ENCODE measurements around the gene CCR6.
"Not testable (repeated sequence)": the region's sequence is repeated elsewhere in the genome, so short reads cannot be mapped to it uniquely, and the experiment has no call there.

Gene CCR6

DNA sequence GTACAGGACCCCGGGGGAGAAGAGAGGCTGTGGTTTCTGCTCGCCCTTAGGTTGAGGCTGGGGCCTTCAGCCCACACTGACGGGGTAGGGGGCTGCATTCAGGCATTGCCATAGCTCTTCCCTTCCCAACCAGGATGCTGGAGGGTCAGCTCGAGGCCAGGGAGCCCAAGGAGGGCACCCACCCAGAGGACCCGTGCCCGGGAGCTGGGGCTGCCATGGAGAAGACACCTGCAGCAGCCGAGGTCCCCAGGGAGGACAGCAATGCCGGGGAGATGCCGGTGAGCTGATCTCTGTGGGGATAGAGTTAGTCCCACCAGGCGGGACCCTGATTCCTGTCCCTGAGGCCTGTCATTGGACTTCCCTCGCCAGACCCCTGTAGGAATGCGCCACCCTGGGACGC is 49.1 kb downstream of the CCR6 start:
- not testable (repeated sequence) for DNase-seq (ENCODE audit: low spot score)

DNA sequence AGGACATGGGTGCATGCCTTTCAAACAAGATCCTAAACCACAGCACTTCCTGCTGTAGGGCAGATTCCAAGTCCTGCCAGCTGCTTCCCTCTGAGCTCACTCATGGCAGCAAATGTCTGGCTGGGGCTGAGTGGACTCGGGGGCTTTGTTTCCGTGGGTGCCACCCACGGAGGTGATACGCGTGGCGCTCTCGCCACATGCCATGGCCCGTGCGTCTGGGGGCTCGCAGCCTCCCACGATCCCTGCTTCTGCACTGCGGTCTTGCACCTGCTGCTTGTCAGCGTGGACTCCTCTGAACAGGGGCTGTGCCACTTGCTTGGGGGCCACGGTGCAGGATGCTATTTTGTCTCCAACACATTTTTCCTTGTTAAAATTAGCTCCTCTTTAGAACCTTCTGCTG is 54.4 kb downstream of the CCR6 start:
- not testable (repeated sequence) for DNase-seq (ENCODE audit: low spot score)

DNA sequence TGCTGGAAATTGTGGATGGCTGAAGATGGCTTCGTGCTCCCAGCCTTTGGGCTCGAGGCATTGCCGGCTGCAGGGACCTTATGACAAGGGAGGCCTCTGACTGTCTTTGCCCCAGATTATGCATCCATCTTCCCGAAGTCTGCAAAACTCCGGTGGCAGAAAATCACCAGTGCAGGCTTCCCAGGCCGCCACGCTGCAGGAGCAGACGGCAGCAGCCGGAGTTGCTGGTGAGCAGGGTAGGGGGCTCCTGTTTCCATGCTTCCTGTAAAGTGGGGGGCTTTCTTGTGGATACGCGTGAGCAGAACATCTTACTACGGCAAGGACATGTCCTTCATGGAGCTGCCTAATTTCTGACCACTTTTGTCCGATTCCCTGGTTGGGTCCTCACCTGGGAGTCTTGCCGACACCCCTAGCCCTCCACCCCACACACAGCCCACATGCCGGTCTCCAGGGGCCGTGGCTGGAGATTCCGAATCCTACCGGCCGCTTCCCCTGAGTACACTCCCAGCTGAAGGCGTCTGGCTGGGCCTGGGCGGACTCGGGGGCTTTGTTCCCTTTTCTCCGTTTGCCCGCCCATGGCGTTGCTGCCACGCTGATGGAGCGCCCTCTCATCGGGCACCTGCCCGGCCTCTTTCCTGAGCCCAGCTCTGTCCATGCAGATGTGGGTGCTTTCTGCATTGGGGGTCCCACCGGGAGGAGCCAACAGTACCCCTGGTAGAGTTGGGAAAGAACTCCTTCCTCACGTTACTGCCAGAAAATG is 56.2 kb downstream of the CCR6 start:
- not testable (repeated sequence) for DNase-seq (ENCODE audit: low spot score)

DNA sequence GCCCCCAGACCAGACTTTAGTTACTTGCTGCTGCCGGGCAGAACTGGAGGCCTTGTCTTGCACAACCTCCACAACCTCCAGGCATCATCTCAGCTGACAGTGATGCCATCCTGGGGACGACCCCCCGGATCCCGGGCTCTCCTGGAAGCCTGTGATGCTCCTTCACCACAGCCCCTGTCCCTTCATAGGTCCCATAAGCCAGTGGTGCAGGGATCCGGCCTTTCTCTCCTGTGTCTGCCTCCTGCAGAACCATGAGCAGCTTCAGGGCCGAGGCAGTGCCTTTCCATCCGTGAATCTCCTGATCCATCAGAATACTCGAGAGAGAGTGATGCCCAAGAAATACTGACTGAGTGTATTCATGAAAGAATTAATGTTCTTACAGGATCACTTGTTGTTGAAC is 57.2 kb downstream of the CCR6 start:
- DNase-seq (ENCODE audit: low spot score), result not testable (repeated sequence)

DNA sequence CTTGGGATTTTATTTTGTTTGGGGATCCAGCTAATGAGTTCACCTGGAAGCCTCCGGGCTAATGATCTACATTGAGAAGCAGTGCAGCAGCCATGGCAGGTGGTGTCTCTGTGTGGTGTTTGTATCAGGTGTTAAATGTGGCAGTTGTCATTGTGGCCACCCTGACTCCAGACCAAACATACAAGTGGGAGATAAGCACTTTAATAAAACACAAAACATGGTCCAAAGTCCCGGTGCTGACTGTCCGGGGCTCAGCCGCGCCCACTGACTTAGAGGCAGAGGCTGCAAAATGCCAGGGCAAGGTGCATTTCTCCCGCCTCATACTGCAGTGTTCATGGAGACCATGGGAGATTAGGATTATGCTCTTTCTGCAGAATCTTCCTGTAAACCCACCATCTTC is 58.5 kb downstream of the CCR6 start:
- DNase-seq (ENCODE audit: low spot score), result not testable (repeated sequence)

DNA sequence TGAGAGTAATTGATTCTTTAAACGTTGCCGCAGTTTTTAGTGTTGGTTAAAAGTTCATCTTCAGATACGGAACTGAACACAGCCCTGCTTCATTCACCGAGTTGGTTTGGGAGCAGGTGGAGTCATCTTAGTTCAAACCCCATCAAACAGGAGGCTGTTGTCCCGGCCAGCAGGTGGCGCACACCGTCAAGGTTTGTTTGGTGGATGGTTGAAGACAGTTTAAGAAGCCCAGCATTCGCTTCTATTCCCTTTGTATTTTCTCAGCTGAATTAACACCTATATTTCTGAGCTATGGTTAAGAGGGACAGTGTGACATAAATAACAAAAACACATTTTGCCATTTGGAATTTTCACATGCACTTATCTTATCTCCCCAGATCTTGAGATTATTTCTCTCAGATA is 60.0 kb downstream of the CCR6 start:
- not testable (repeated sequence) for DNase-seq (ENCODE audit: low spot score)

DNA sequence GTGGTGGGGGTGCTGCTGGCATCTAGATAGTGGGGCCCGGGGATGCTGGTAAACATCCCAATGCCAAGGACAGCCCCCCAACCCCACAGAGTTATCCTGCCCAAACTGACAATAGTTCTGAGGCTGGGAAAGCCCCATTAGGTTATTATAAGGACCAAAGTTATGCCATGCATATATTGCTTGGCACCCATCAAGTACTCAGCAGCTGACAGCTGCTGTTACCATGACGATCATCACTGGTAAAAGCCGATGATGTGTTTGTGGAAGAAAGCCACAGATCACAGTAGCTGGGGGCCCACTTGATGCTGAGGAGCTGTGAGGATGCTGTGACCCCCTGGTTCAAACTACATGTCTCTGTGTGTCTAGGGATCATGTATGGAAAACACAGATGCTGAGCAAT is 62.2 kb downstream of the CCR6 start:
- not testable (repeated sequence) for DNase-seq (ENCODE audit: low spot score)

DNA sequence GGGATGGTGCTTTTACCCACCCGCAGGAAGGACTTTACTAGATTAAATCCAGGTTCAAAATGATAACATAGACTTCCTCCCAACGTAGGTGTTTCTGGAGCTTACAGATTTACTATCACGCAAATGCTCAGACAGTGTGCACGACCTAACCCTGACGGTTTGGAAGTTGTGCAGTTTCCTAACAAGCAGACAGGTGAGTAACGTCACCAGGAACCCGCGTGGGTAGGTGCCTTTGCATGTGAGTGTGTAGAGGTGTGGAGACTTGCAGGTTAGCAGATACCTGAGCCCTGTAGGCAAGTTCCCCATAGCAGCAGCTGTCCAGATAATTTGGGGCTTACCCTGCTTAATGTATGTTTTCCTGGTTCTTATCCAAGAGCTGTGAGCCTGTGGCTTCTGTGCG is 64.4 kb downstream of the CCR6 start:
- not testable (repeated sequence) for DNase-seq (ENCODE audit: low spot score)

All from globus pallidus (tissue), 1 donor.